Body of pancreas (tissue), 4 donors: ENCODE measurements around the gene CIPC.

Source experiments
- POLR2A ChIP-seq, 3 donors: fragments of 450-650 bp; IDR thresholded peaks; one replicate each; pipeline ENCODE4 v1.6.1; 2016; ENCODE audit warnings: antibody characterized with exemption in 3 of 3, mild to moderate bottlenecking in 2 of 3
- TF ChIP-seq, protein P1 (sequence below), 7 experiments: fragments of 450-650 bp in 4 of 7; fragments of 200-600 bp in 3 of 7; sonication (generic) in 3 of 7; IDR thresholded peaks; one replicate each; pipeline ENCODE4 v1.5.1; 2016 to 2019; ENCODE audit warnings: antibody characterized with exemption in 7 of 7

DNA sequence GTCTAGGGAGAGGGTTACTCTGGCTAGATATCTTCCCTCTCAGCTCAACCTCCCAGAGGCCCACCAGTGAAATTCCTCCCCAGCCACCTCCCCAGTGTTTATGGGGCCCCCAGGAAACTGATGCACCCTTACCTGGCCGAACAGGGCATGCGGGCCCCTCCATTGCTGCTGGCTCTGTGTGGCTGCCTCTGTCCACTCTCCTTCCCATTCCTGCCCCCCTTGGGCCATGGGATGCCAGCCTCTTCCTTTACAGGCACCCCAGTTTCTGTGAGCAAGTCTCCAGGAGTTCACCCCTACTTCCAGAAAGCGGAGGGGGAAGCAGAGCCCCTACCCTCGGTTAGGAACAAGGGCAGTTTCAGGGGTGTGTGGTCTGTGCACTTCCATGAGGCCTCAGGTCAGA lies 63.0 kb downstream of the CIPC start:
- TF ChIP-seq, protein P1, sequence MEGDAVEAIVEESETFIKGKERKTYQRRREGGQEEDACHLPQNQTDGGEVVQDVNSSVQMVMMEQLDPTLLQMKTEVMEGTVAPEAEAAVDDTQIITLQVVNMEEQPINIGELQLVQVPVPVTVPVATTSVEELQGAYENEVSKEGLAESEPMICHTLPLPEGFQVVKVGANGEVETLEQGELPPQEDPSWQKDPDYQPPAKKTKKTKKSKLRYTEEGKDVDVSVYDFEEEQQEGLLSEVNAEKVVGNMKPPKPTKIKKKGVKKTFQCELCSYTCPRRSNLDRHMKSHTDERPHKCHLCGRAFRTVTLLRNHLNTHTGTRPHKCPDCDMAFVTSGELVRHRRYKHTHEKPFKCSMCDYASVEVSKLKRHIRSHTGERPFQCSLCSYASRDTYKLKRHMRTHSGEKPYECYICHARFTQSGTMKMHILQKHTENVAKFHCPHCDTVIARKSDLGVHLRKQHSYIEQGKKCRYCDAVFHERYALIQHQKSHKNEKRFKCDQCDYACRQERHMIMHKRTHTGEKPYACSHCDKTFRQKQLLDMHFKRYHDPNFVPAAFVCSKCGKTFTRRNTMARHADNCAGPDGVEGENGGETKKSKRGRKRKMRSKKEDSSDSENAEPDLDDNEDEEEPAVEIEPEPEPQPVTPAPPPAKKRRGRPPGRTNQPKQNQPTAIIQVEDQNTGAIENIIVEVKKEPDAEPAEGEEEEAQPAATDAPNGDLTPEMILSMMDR (IDR thresholded peaks at IDR 0.05), result no peak
- TF ChIP-seq POLR2A (IDR thresholded peaks at IDR 0.05), result no peak
